CD4-positive, alpha-beta T cell treated with Interleukin-17A for 4 hours (primary cell): ENCODE data around the gene NT5DC3.

Experiments used
- DNase-seq: peaks from one replicate; pipeline ENCODE4 v3.0.0-alpha.2; 2020; ENCODE audit warnings: mixed read lengths

Gene NT5DC3

GRCh38 chr12:103780093-103780440 lies 61.0 kb downstream of the NT5DC3 start:
- no peak for DNase-seq

GRCh38 chr12:103779410-103780092 lies 61.5 kb downstream of the NT5DC3 start:
- DNase-seq = no peak

GRCh38 chr12:103778781-103779180 lies 62.3 kb downstream of the NT5DC3 start:
- no peak for DNase-seq

- DNase-seq = no peak
Observed at GRCh38 chr12:103774977-103775560, 66.0 kb downstream of the NT5DC3 start.

- DNase-seq = no peak
Observed at GRCh38 chr12:103773109-103773910, 67.7 kb downstream of the NT5DC3 start.

GRCh38 chr12:103772367-103773108 lies 68.5 kb downstream of the NT5DC3 start:
- DNase-seq = no peak

- peak; percentile 15 for DNase-seq
Observed at GRCh38 chr12:103771466-103771865, 69.6 kb downstream of the NT5DC3 start.

- no peak for DNase-seq
Observed at GRCh38 chr12:103769240-103769945, 71.6 kb downstream of the NT5DC3 start.

GRCh38 chr12:103768467-103769123 lies 72.4 kb downstream of the NT5DC3 start:
- no peak for DNase-seq

GRCh38 chr12:103766028-103766427 lies 75.0 kb downstream of the NT5DC3 start:
- DNase-seq = no peak

GRCh38 chr12:103765322-103765721 lies 75.7 kb downstream of the NT5DC3 start:
- no peak for DNase-seq

- DNase-seq = no peak
Observed at GRCh38 chr12:103762473-103762872, 78.6 kb downstream of the NT5DC3 start.

GRCh38 chr12:103758310-103759089 lies 82.5 kb downstream of the NT5DC3 start:
- DNase-seq = no peak

GRCh38 chr12:103757248-103757647 lies 83.8 kb downstream of the NT5DC3 start:
- no peak for DNase-seq

- DNase-seq = no peak
Observed at GRCh38 chr12:103756443-103756842, 84.6 kb downstream of the NT5DC3 start.

GRCh38 chr12:103755425-103755824 lies 85.6 kb downstream of the NT5DC3 start:
- no peak for DNase-seq

GRCh38 chr12:103751600-103751999 lies 89.4 kb downstream of the NT5DC3 start:
- DNase-seq = no peak

- DNase-seq = no peak
Observed at GRCh38 chr12:103751171-103751570, 89.9 kb downstream of the NT5DC3 start.

GRCh38 chr12:103748875-103749274 lies 92.2 kb downstream of the NT5DC3 start:
- DNase-seq = no peak

GRCh38 chr12:103748002-103748401 lies 93.0 kb downstream of the NT5DC3 start:
- DNase-seq = no peak

GRCh38 chr12:103745962-103746361 lies 95.1 kb downstream of the NT5DC3 start:
- DNase-seq = no peak
